ENCODE results near the gene BCL10. TPM values are rescaled to one million over a fixed set of nuclear protein-coding genes. Genes with fewer than 3 reads are reported as not detected.

BCL10 gene
- total RNA-seq, 4 donors from 2014 or later, result 12.6 to 20.3 (median 13.0) TPM

GRCh38 chr1:85289848-85290335 is 13.5 kb upstream of the BCL10 start:
- 94% methylated on average over 4 of the region's 4 CpGs for WGBS, 2 donors
- TF ChIP-seq POLR2A (IDR thresholded peaks at IDR 0.05) (no peak), EP300 (IDR thresholded peaks at IDR 0.05) (no peak), CTCF (IDR thresholded peaks at IDR 0.05) (no peak)
- H3K27ac ChIP-seq, result no peak overlapping the region

GRCh38 chr1:85289207-85289847 is 12.9 kb upstream of the BCL10 start:
- WGBS, 2 donors, result 91 to 93% methylated on average over 9 of the region's 9 CpGs
- DNase-seq (ENCODE audit: low spot score in 2 of 2), result no peak
- H3K27ac ChIP-seq, result no peak overlapping the region
- no peak for TF ChIP-seq CTCF (IDR thresholded peaks at IDR 0.05)
- no peak for TF ChIP-seq POLR2A (IDR thresholded peaks at IDR 0.05)
- no peak for TF ChIP-seq EP300 (IDR thresholded peaks at IDR 0.05)
- peaks cover 0 to 8% (median 0%) of the 10 kb centered on the region in 3 donors for H3K36me3 ChIP-seq
- no peaks in the 10 kb centered on the region for H3K27me3 ChIP-seq
- H3K4me3 ChIP-seq, result no peak overlapping the region
- no peaks in the 10 kb centered on the region for H3K9me3 ChIP-seq
- H3K4me1 ChIP-seq, result no peaks in the 10 kb centered on the region

More at GRCh38 chr1:85289848-85290335, 13.5 kb upstream of the BCL10 start:
- Histone ChIP-seq H3K36me3 (peaks cover 0 to 2% (median 0%) of the 10 kb centered on the region in 3 donors), H3K4me3 (no peak overlapping the region), H3K4me1 (peaks cover 0 to 4% (median 0%) of the 10 kb centered on the region in 4 donors), H3K9me3 (no peaks in the 10 kb centered on the region), H3K27me3 (no peaks in the 10 kb centered on the region)
- no peak for DNase-seq (ENCODE audit: low spot score in 2 of 2)

- Histone ChIP-seq H3K9me3 (no peaks in the 10 kb centered on the region), H3K4me3 (no peak overlapping the region), H3K27ac (no peak overlapping the region), H3K27me3 (no peaks in the 10 kb centered on the region), H3K4me1 (peaks cover 0 to 3% (median 0%) of the 10 kb centered on the region in 4 donors), H3K36me3 (peaks cover 0 to 13% (median 0%) of the 10 kb centered on the region in 3 donors)
- TF ChIP-seq CTCF (IDR thresholded peaks at IDR 0.05) (no peak), POLR2A (IDR thresholded peaks at IDR 0.05) (no peak), EP300 (IDR thresholded peaks at IDR 0.05) (no peak)
- DNase-seq (ENCODE audit: low spot score in 2 of 2), result no peak
- WGBS, 2 donors, result 100% methylated on average over 2 of the region's 2 CpGs
These were observed 7.8 kb upstream of the BCL10 start for GRCh38 chr1:85284202-85284601.

GRCh38 chr1:85283475-85284199 is 7.2 kb upstream of the BCL10 start:
- Histone ChIP-seq H3K4me3 (no peak overlapping the region), H3K9me3 (no peaks in the 10 kb centered on the region), H3K27ac (no peak overlapping the region), H3K4me1 (peaks cover 0 to 5% (median 0%) of the 10 kb centered on the region in 4 donors), H3K36me3 (peaks cover 0 to 13% (median 0%) of the 10 kb centered on the region in 3 donors), H3K27me3 (no peaks in the 10 kb centered on the region)
- no peak for DNase-seq (ENCODE audit: low spot score in 2 of 2)
- 82 to 86% methylated on average over 7 to 10 of the region's 11 CpGs for WGBS, 2 donors
- TF ChIP-seq EP300 (IDR thresholded peaks at IDR 0.05) (no peak), CTCF (IDR thresholded peaks at IDR 0.05) (no peak), POLR2A (IDR thresholded peaks at IDR 0.05) (no peak)

- H3K4me1 ChIP-seq, result peaks cover 0 to 5% (median 0%) of the 10 kb centered on the region in 4 donors
- no peak for DNase-seq (ENCODE audit: low spot score in 2 of 2)
- H3K27ac ChIP-seq, result no peak overlapping the region
- no peak overlapping the region for H3K4me3 ChIP-seq
- TF ChIP-seq POLR2A (IDR thresholded peaks at IDR 0.05), result no peak
- TF ChIP-seq EP300 (IDR thresholded peaks at IDR 0.05), result no peak
- TF ChIP-seq CTCF (IDR thresholded peaks at IDR 0.05), result no peak
- no peaks in the 10 kb centered on the region for H3K9me3 ChIP-seq
- no peaks in the 10 kb centered on the region for H3K27me3 ChIP-seq
- 89 to 100% methylated on average over 1 of the region's 1 CpG for WGBS, 2 donors
- peaks cover 0 to 13% (median 0%) of the 10 kb centered on the region in 3 donors for H3K36me3 ChIP-seq
These were observed 6.0 kb upstream of the BCL10 start for GRCh38 chr1:85282424-85282823.

Data from tibial nerve (tissue), 4 donors.